ENCODE results near the gene NR1H3. TPM values are rescaled to one million over a fixed set of nuclear protein-coding genes. Genes with fewer than 3 reads are reported as not detected.

The NR1H3 gene
- total and polyA plus RNA-seq, 4 donors: 14.9 to 123 (median 49.0) TPM

- peak in 1 of 2 donors; percentile 61 for DNase-seq
- 61 to 69% methylated on average over 10 of the region's 10 CpGs for WGBS, 2 donors
- H3K27me3 ChIP-seq (ENCODE audit: control insufficient read depth in 1 of 2, insufficient read depth in 2 of 2, low read length in 1 of 2): no peaks in the 10 kb centered on the region
- no peaks in the 10 kb centered on the region for H3K4me1 ChIP-seq (ENCODE audit: control insufficient read depth in 1 of 2, insufficient read depth in 2 of 2, low read length in 2 of 2)
- no peaks in the 10 kb centered on the region for H3K36me3 ChIP-seq (ENCODE audit: control insufficient read depth in 1 of 2, insufficient read depth in 2 of 2, low read length in 1 of 2)
- H3K27ac ChIP-seq (ENCODE audit: low read depth in 1 of 2, low read length in 2 of 2): no peak overlapping the region
- intact Hi-C loops (cut with DNase I): loop anchor here in 1 of 2 donors (10.0 kb wide), 2 partner anchors 85 to 95 kb away; partner anchors contain the start of genes ARFGAP2 and MYBPC3
- H3K9me3 ChIP-seq (ENCODE audit: control insufficient read depth, low read length): no peaks in the 10 kb centered on the region
- ATAC-seq (ENCODE audit: low FRiP score): no peak
- no peak overlapping the region for H3K4me3 ChIP-seq (ENCODE audit: low read length in 2 of 2)
Measured at GRCh38 chr11:47259232-47259977, 1.6 kb downstream of the NR1H3 start.

DNA sequence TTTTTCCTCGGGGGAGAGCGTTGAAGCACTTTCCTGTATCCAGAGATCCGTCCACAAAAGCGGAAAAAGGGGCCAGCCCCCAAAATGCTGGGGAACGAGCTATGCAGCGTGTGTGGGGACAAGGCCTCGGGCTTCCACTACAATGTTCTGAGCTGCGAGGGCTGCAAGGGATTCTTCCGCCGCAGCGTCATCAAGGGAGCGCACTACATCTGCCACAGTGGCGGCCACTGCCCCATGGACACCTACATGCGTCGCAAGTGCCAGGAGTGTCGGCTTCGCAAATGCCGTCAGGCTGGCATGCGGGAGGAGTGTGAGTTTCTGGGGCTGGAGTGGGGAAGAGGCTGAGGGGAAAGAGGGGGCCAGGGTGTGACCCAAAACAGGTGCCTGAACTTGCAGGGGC, 2.6 kb downstream of the NR1H3 start:
- no peak overlapping the region for H3K4me3 ChIP-seq (ENCODE audit: low read length in 2 of 2)
- ATAC-seq (ENCODE audit: low FRiP score): no peak
- no peak overlapping the region for H3K27ac ChIP-seq (ENCODE audit: low read depth in 1 of 2, low read length in 2 of 2)
- no peaks in the 10 kb centered on the region for H3K9me3 ChIP-seq (ENCODE audit: control insufficient read depth, low read length)
- H3K36me3 ChIP-seq (ENCODE audit: control insufficient read depth in 1 of 2, insufficient read depth in 2 of 2, low read length in 1 of 2): no peaks in the 10 kb centered on the region
- WGBS, 2 donors: 92 to 94% methylated on average over 19 of the region's 19 CpGs
- peak in 1 of 2 donors; percentile 61 for DNase-seq
- H3K27me3 ChIP-seq (ENCODE audit: control insufficient read depth in 1 of 2, insufficient read depth in 2 of 2, low read length in 1 of 2): no peaks in the 10 kb centered on the region
- no peaks in the 10 kb centered on the region for H3K4me1 ChIP-seq (ENCODE audit: control insufficient read depth in 1 of 2, insufficient read depth in 2 of 2, low read length in 2 of 2)
- intact Hi-C loops (cut with DNase I): no loop called here

DNA sequence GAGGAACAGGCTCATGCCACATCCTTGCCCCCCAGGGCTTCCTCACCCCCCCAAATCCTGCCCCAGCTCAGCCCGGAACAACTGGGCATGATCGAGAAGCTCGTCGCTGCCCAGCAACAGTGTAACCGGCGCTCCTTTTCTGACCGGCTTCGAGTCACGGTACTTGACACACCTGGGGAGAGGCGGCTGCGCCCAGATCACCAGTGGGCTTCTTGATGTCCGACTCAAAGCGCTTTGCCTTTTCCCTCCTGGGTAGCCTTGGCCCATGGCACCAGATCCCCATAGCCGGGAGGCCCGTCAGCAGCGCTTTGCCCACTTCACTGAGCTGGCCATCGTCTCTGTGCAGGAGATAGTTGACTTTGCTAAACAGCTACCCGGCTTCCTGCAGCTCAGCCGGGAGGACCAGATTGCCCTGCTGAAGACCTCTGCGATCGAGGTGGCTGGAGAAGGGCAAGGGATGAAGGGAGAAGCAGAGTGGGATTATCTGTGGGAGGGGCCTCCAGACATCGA, 3.5 kb downstream of the NR1H3 start:
- 91 to 92% methylated on average over 22 of the region's 22 CpGs for WGBS, 2 donors
- Histone ChIP-seq H3K36me3 (ENCODE audit: control insufficient read depth in 1 of 2, insufficient read depth in 2 of 2, low read length in 1 of 2) (no peaks in the 10 kb centered on the region), H3K27ac (ENCODE audit: low read depth in 1 of 2, low read length in 2 of 2) (no peak overlapping the region), H3K27me3 (ENCODE audit: control insufficient read depth in 1 of 2, insufficient read depth in 2 of 2, low read length in 1 of 2) (no peaks in the 10 kb centered on the region), H3K4me1 (ENCODE audit: control insufficient read depth in 1 of 2, insufficient read depth in 2 of 2, low read length in 2 of 2) (no peaks in the 10 kb centered on the region), H3K9me3 (ENCODE audit: control insufficient read depth, low read length) (no peaks in the 10 kb centered on the region), H3K4me3 (ENCODE audit: low read length in 2 of 2) (no peak overlapping the region)
- no peak for ATAC-seq (ENCODE audit: low FRiP score)
- peak in 1 of 2 donors; percentile 70 for DNase-seq
- intact Hi-C loops (cut with DNase I): no loop called here

- ATAC-seq (ENCODE audit: low FRiP score): no peak
- Histone ChIP-seq H3K27ac (ENCODE audit: low read depth in 1 of 2, low read length in 2 of 2) (no peak overlapping the region), H3K27me3 (ENCODE audit: control insufficient read depth in 1 of 2, insufficient read depth in 2 of 2, low read length in 1 of 2) (no peaks in the 10 kb centered on the region), H3K9me3 (ENCODE audit: control insufficient read depth, low read length) (no peaks in the 10 kb centered on the region), H3K4me1 (ENCODE audit: control insufficient read depth in 1 of 2, insufficient read depth in 2 of 2, low read length in 2 of 2) (no peaks in the 10 kb centered on the region), H3K4me3 (ENCODE audit: low read length in 2 of 2) (no peak overlapping the region), H3K36me3 (ENCODE audit: control insufficient read depth in 1 of 2, insufficient read depth in 2 of 2, low read length in 1 of 2) (no peaks in the 10 kb centered on the region)
- 89 to 90% methylated on average over 6 of the region's 6 CpGs for WGBS, 2 donors
- intact Hi-C loops (cut with DNase I): no loop called here
- DNase-seq: peak in 1 of 2 donors; percentile 46
Measured at GRCh38 chr11:47264119-47264518, 6.3 kb downstream of the NR1H3 start.

DNA sequence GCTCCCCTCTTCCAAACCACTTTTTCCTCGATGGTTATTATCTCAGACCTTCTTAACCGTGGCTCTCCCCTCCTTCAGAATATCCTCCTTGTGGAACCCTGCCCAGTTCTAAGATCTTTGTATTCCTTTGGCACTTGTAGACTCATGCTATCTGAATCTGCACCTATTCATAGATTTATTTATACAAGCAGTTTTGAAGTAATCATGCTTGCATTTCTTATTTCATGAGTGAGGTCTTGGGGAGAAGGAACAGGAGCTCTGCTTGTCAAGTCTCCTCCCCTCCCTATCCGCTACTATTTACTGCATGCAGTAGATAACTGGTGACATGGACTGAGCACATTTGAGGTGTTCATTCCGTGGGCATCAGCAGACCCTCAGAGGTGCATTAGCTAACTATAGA, 6.7 kb downstream of the NR1H3 start:
- 78 to 83% methylated on average over 4 of the region's 4 CpGs for WGBS, 2 donors
- intact Hi-C loops (cut with DNase I): no loop called here
- Histone ChIP-seq H3K36me3 (ENCODE audit: control insufficient read depth in 1 of 2, insufficient read depth in 2 of 2, low read length in 1 of 2) (no peaks in the 10 kb centered on the region), H3K4me3 (ENCODE audit: low read length in 2 of 2) (no peak overlapping the region), H3K27ac (ENCODE audit: low read depth in 1 of 2, low read length in 2 of 2) (no peak overlapping the region), H3K27me3 (ENCODE audit: control insufficient read depth in 1 of 2, insufficient read depth in 2 of 2, low read length in 1 of 2) (no peaks in the 10 kb centered on the region), H3K9me3 (ENCODE audit: control insufficient read depth, low read length) (no peaks in the 10 kb centered on the region), H3K4me1 (ENCODE audit: control insufficient read depth in 1 of 2, insufficient read depth in 2 of 2, low read length in 2 of 2) (no peaks in the 10 kb centered on the region)
- ATAC-seq (ENCODE audit: low FRiP score) (no peak), DNase-seq (no peak)

GRCh38 chr11:47267876-47268275, 10.1 kb downstream of the NR1H3 start:
- Histone ChIP-seq H3K4me3 (ENCODE audit: low read length in 2 of 2) (no peak overlapping the region), H3K4me1 (ENCODE audit: control insufficient read depth in 1 of 2, insufficient read depth in 2 of 2, low read length in 2 of 2) (no peaks in the 10 kb centered on the region), H3K27ac (ENCODE audit: low read depth in 1 of 2, low read length in 2 of 2) (no peak overlapping the region), H3K9me3 (ENCODE audit: control insufficient read depth, low read length) (no peaks in the 10 kb centered on the region), H3K27me3 (ENCODE audit: control insufficient read depth in 1 of 2, insufficient read depth in 2 of 2, low read length in 1 of 2) (no peaks in the 10 kb centered on the region), H3K36me3 (ENCODE audit: control insufficient read depth in 1 of 2, insufficient read depth in 2 of 2, low read length in 1 of 2) (no peaks in the 10 kb centered on the region)
- intact Hi-C loops (cut with DNase I): loop anchor here (2.0 to 5.0 kb wide), 2 partner anchors 19 to 91 kb away; partner anchors contain the start of genes ACP2 (in 1 of the 2) and ARFGAP2 (in 1 of the 2)
- DNase-seq (peak in 1 of 2 donors; percentile 49), ATAC-seq (ENCODE audit: low FRiP score) (no peak)
- 55 to 76% methylated on average over 6 of the region's 6 CpGs for WGBS, 2 donors

DNA sequence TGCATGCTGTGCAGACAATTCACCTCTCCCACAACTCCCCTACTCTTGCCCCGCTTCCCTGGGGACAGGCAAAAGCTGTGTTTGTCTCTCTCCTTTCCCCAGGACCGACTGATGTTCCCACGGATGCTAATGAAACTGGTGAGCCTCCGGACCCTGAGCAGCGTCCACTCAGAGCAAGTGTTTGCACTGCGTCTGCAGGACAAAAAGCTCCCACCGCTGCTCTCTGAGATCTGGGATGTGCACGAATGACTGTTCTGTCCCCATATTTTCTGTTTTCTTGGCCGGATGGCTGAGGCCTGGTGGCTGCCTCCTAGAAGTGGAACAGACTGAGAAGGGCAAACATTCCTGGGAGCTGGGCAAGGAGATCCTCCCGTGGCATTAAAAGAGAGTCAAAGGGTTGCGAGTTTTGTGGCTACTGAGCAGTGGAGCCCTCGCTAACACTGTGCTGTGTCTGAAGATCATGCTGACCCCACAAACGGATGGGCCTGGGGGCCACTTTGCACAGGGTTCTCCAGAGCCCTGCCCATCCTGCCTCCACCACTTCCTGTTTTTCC, 10.7 kb downstream of the NR1H3 start:
- Histone ChIP-seq H3K4me1 (ENCODE audit: control insufficient read depth in 1 of 2, insufficient read depth in 2 of 2, low read length in 2 of 2) (no peaks in the 10 kb centered on the region), H3K27ac (ENCODE audit: low read depth in 1 of 2, low read length in 2 of 2) (peak overlapping the region; percentile 2 to 66), H3K36me3 (ENCODE audit: control insufficient read depth in 1 of 2, insufficient read depth in 2 of 2, low read length in 1 of 2) (no peaks in the 10 kb centered on the region), H3K9me3 (ENCODE audit: control insufficient read depth, low read length) (no peaks in the 10 kb centered on the region), H3K27me3 (ENCODE audit: control insufficient read depth in 1 of 2, insufficient read depth in 2 of 2, low read length in 1 of 2) (no peaks in the 10 kb centered on the region), H3K4me3 (ENCODE audit: low read length in 2 of 2) (no peak overlapping the region)
- intact Hi-C loops (cut with DNase I): loop anchor here (2.0 to 5.0 kb wide), 2 partner anchors 20 to 91 kb away; partner anchors contain the start of genes ACP2 (in 1 of the 2) and ARFGAP2 (in 1 of the 2)
- WGBS, 2 donors: 61 to 66% methylated on average over 13 of the region's 13 CpGs
- ATAC-seq (ENCODE audit: low FRiP score) (no peak), DNase-seq (no peak)

DNA sequence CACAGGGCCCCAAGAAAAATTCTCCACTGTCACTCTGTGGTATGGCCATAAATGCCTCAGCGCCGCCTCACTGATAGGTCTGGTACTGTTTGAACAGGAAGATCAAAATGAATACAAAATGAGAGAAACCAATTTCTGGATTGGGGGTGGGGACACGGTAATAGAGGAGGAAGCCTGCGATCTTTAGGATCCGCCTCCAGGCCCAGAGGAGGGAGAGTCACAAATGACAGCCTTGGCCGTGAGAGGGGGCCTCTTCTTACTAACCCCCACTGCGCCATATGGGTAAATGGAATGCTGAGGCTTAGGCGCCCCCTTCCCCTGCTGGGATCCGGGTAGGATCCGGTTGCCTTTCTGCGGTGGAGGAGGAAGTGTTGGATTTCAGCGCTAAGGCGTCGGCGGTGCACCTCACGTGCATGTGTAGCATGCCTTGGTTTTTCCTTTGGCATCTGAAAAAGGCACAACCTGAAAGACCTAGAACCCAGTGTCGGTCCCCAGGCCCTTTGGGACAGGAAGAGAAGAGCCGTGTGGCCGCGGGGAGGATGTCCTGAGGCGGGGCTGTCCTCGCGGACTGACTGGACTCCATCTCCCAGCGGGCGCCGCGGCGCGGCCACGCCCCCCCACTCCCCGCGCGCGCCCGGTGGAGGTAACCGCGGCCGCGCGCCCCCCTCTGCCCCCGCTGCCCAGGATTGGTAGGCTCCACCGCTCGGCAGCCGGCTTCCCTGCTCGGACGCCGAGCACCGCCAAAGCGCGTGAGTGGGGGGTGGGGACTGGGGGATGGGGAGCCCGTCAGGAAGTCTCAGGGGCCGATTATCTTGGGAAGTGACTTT, 11.4 kb downstream of the NR1H3 start:
- H3K4me3 ChIP-seq (ENCODE audit: low read length in 2 of 2): peak overlapping the region; percentile 72 to 93
- peak overlapping the region; percentile 2 to 92 for H3K27ac ChIP-seq (ENCODE audit: low read depth in 1 of 2, low read length in 2 of 2)
- no peaks in the 10 kb centered on the region for H3K9me3 ChIP-seq (ENCODE audit: control insufficient read depth, low read length)
- no peaks in the 10 kb centered on the region for H3K27me3 ChIP-seq (ENCODE audit: control insufficient read depth in 1 of 2, insufficient read depth in 2 of 2, low read length in 1 of 2)
- ATAC-seq (ENCODE audit: low FRiP score) (peak; percentile 96), DNase-seq (peak; percentile 93 to 95)
- intact Hi-C loops (cut with DNase I): loop anchor here (2.0 to 5.0 kb wide), 2 partner anchors 20 to 92 kb away; partner anchors contain the start of genes ACP2 (in 1 of the 2) and ARFGAP2 (in 1 of the 2)
- no peaks in the 10 kb centered on the region for H3K4me1 ChIP-seq (ENCODE audit: control insufficient read depth in 1 of 2, insufficient read depth in 2 of 2, low read length in 2 of 2)
- WGBS, 2 donors: 1 to 2% methylated on average over 47 to 52 of the region's 52 CpGs
- no peaks in the 10 kb centered on the region for H3K36me3 ChIP-seq (ENCODE audit: control insufficient read depth in 1 of 2, insufficient read depth in 2 of 2, low read length in 1 of 2)

Data from aorta (tissue), 5 donors.